ENCODE data around the gene PARL.

- no peak for TF ChIP-seq CTCF (IDR thresholded peaks at IDR 0.05)
- TF ChIP-seq POLR2A (IDR thresholded peaks at IDR 0.05), result no peak
- no peak for TF ChIP-seq POLR2AphosphoS5 (IDR thresholded peaks at IDR 0.05; ENCODE audit: insufficient read depth in 1 of 2, low read depth in 1 of 2)
Observed at GRCh38 chr3:183792976-183793375, 91.7 kb downstream of the PARL start.
